Thoracic aorta (tissue), 2 donors: ENCODE results near the gene KCNK17. TPM values are rescaled to one million over a fixed set of nuclear protein-coding genes. Genes with fewer than 3 reads are reported as not detected.

Experiments
- ATAC-seq: fragments of 150-250 bp; one replicate; pipeline ENCODE4 v1.8.0; 2017; ENCODE audit warnings: low read depth; ENCODE audit not compliant: insufficient number of reproducible peaks, low FRiP score
- DNase-seq: peaks from one replicate; pipeline ENCODE4 v3.0.0-alpha.2; 2020; ENCODE audit warnings: low spot score
- H3K27ac ChIP-seq, 2 donors: fragments of 200-600 bp; sonication (generic); 1 replicate in 1 of 2; 2 replicates in 1 of 2; pipeline ENCODE4 v1.5.1; 2016; ENCODE audit warnings: mild to moderate bottlenecking in 2 of 2, moderate library complexity in 2 of 2
- H3K27me3 ChIP-seq: fragments of 200-600 bp; sonication (generic); replicated peaks from 2 replicates; pipeline ENCODE4 v1.6.0; 2016; ENCODE audit warnings: mild to moderate bottlenecking; ENCODE audit not compliant: insufficient read depth
- H3K36me3 ChIP-seq: fragments of 200-600 bp; sonication (generic); one replicate; pipeline ENCODE4 v1.5.1; 2016
- H3K4me1 ChIP-seq, 2 donors: fragments of 200-600 bp; sonication (generic); 1 replicate in 1 of 2; 2 replicates in 1 of 2; pipeline versions ENCODE4 v1.5.1 to v1.6.0; 2016; ENCODE audit warnings: low read depth in 2 of 2, mild to moderate bottlenecking in 1 of 2; ENCODE audit not compliant: control insufficient read depth in 1 of 2
- H3K4me3 ChIP-seq: fragments of 200-600 bp; sonication (generic); 2 replicates; pipeline ENCODE4 v1.5.1; 2016; ENCODE audit warnings: mild to moderate bottlenecking
- H3K9me3 ChIP-seq: fragments of 200-600 bp; sonication (generic); 2 replicates; pipeline ENCODE4 v1.5.1; 2016
- CTCF ChIP-seq: fragments of 200-600 bp; sonication (generic); IDR thresholded peaks from one replicate; pipeline ENCODE4 v1.5.1; 2019; ENCODE audit warnings: antibody characterized with exemption
- total RNA-seq, 2 donors: library from RNA; depleted of rRNA; stranded (reverse); fragments of >200 nt; gene quantifications; one replicate each; pipeline versions ENCODE4 v1.1.0 to v1.2.3, GENCODE V29; 2016

KCNK17 gene
- total RNA-seq, 2 donors from 2014 or later, result 11.6 to 20.9 TPM

- Histone ChIP-seq H3K27ac (no peak overlapping the region), H3K27me3 (no peaks in the 10 kb centered on the region), H3K9me3 (no peaks in the 10 kb centered on the region), H3K36me3 (no peaks in the 10 kb centered on the region), H3K4me3 (no peak overlapping the region), H3K4me1 (no peaks in the 10 kb centered on the region)
- no peak for TF ChIP-seq CTCF
- ATAC-seq, result no peak
- no peak for DNase-seq
Observed at GRCh38 chr6:39357998-39358686, 43.9 kb upstream of the KCNK17 start.

GRCh38 chr6:39353698-39354315 is 39.6 kb upstream of the KCNK17 start:
- ATAC-seq, result no peak
- Histone ChIP-seq H3K4me1 (no peaks in the 10 kb centered on the region), H3K4me3 (no peak overlapping the region), H3K36me3 (no peaks in the 10 kb centered on the region), H3K27ac (no peak overlapping the region), H3K9me3 (no peaks in the 10 kb centered on the region), H3K27me3 (no peaks in the 10 kb centered on the region)
- no peak for DNase-seq
- no peak for TF ChIP-seq CTCF

- Histone ChIP-seq H3K27ac (no peak overlapping the region), H3K4me3 (no peak overlapping the region), H3K9me3 (no peaks in the 10 kb centered on the region), H3K27me3 (no peaks in the 10 kb centered on the region), H3K36me3 (no peaks in the 10 kb centered on the region), H3K4me1 (peaks cover 0 to 13% of the 10 kb centered on the region in 2 donors)
- no peak for DNase-seq
- no peak for ATAC-seq
- TF ChIP-seq CTCF, result no peak
Observed at GRCh38 chr6:39350723-39351505, 36.7 kb upstream of the KCNK17 start.

- Histone ChIP-seq H3K27me3 (no peaks in the 10 kb centered on the region), H3K36me3 (no peaks in the 10 kb centered on the region), H3K27ac (no peak overlapping the region), H3K9me3 (no peaks in the 10 kb centered on the region), H3K4me3 (no peak overlapping the region), H3K4me1 (peaks cover 9 to 35% of the 10 kb centered on the region in 2 donors)
- no peak for TF ChIP-seq CTCF
- DNase-seq (no peak), ATAC-seq (no peak)
Observed at GRCh38 chr6:39348740-39349139, 34.5 kb upstream of the KCNK17 start.

GRCh38 chr6:39347906-39348585 is 33.8 kb upstream of the KCNK17 start:
- Histone ChIP-seq H3K4me1 (peaks cover 14 to 42% of the 10 kb centered on the region in 2 donors), H3K27me3 (no peaks in the 10 kb centered on the region), H3K36me3 (no peaks in the 10 kb centered on the region), H3K27ac (no peak overlapping the region), H3K4me3 (no peak overlapping the region), H3K9me3 (no peaks in the 10 kb centered on the region)
- ATAC-seq, result peak; percentile 47
- DNase-seq, result no peak
- TF ChIP-seq CTCF, result peak; percentile 93
